Breast epithelium (tissue), 4 donors: ENCODE measurements around the gene SFN. TPM values are rescaled to one million over a fixed set of nuclear protein-coding genes. Genes with fewer than 3 reads are reported as not detected.
"Not testable (repeated sequence)": the region's sequence is repeated elsewhere in the genome, so short reads cannot be mapped to it uniquely, and the experiment has no call there.

Experiments used
- DNase-seq, 2 donors: peaks; one replicate each; pipeline ENCODE4 v3.0.0-alpha.2; 2019; ENCODE audit warnings: low spot score in 2 of 2
- H3K27ac ChIP-seq, 2 donors: fragments of 200-600 bp; sonication (generic) in 1 of 2; one replicate each; pipeline ENCODE4 v1.5.1; 2016 to 2019; ENCODE audit warnings: mild to moderate bottlenecking in 1 of 2
- H3K27me3 ChIP-seq, 2 donors: fragments of 200-600 bp; sonication (generic) in 1 of 2; one replicate each; pipeline versions ENCODE4 v1.5.1 to v1.6.0; 2017 to 2019; ENCODE audit warnings: control low read depth in 1 of 2, mild to moderate bottlenecking in 1 of 2
- H3K36me3 ChIP-seq: fragments of 200-600 bp; one replicate; pipeline ENCODE4 v1.5.1; 2019
- H3K4me1 ChIP-seq, 2 donors: fragments of 200-600 bp; sonication (generic); one replicate each; pipeline ENCODE4 v1.5.1; 2016 to 2019; ENCODE audit warnings: control low read depth in 1 of 2
- H3K4me3 ChIP-seq, 3 donors: fragments of 200-600 bp; sonication (generic); 1 replicate in 2 of 3; 2 replicates in 1 of 3; pipeline ENCODE4 v1.5.1; 2016 to 2019; ENCODE audit warnings: mild to moderate bottlenecking in 3 of 3, moderate library complexity in 2 of 3
- H3K9me3 ChIP-seq, 2 donors: fragments of 200-600 bp; sonication (generic) in 1 of 2; one replicate each; pipeline ENCODE4 v1.5.1; 2016 to 2019; ENCODE audit warnings: control low read depth in 1 of 2
- CTCF ChIP-seq, 3 donors: fragments of 450-650 bp; IDR thresholded peaks; one replicate each; pipeline ENCODE4 v1.5.1; 2016 to 2017; ENCODE audit warnings: antibody characterized with exemption in 3 of 3, mild to moderate bottlenecking in 3 of 3, moderate library complexity in 3 of 3
- POLR2A ChIP-seq: fragments of 450-650 bp; IDR thresholded peaks from one replicate; pipeline ENCODE4 v1.6.1; 2016; ENCODE audit warnings: antibody characterized with exemption, mild to moderate bottlenecking, moderate library complexity
- POLR2AphosphoS5 ChIP-seq, 3 donors: sonication (generic); formaldehyde crosslinking; IDR thresholded peaks; one replicate each; pipeline ENCODE4 v1.6.1; 2017; ENCODE audit warnings: antibody characterized with exemption in 3 of 3
- intact Hi-C: fragments of 100-400 bp; cut with DNase I; formaldehyde crosslinking; loops from one replicate; pipeline ENCODE4 v1.15.1; 2023; ENCODE audit warnings: low total_unique reads
- total RNA-seq, 3 donors: library from RNA; depleted of rRNA; stranded (reverse); fragments of >200 nt; gene quantifications; one replicate each; pipeline ENCODE4 v1.1.0, GENCODE V29; 2016

SFN gene
- total RNA-seq, 3 donors from 2014 or later = 12.1 to 18.4 TPM; not detected in 1

GRCh38 chr1:26839779-26840178 is 23.2 kb upstream of the SFN start:
- no peak for DNase-seq
- no peaks in the 10 kb centered on the region for H3K9me3 ChIP-seq
- no peaks in the 10 kb centered on the region for H3K4me1 ChIP-seq
- H3K36me3 ChIP-seq = peaks cover 5% of the 10 kb centered on the region
- no peak overlapping the region for H3K27ac ChIP-seq
- H3K27me3 ChIP-seq = no peaks in the 10 kb centered on the region
- TF ChIP-seq POLR2AphosphoS5 (IDR thresholded peaks at IDR 0.05) = no peak
- no peak for TF ChIP-seq CTCF (IDR thresholded peaks at IDR 0.05)
- TF ChIP-seq POLR2A = no peak
- no peak overlapping the region for H3K4me3 ChIP-seq
- intact Hi-C loops = no loop called here

DNA sequence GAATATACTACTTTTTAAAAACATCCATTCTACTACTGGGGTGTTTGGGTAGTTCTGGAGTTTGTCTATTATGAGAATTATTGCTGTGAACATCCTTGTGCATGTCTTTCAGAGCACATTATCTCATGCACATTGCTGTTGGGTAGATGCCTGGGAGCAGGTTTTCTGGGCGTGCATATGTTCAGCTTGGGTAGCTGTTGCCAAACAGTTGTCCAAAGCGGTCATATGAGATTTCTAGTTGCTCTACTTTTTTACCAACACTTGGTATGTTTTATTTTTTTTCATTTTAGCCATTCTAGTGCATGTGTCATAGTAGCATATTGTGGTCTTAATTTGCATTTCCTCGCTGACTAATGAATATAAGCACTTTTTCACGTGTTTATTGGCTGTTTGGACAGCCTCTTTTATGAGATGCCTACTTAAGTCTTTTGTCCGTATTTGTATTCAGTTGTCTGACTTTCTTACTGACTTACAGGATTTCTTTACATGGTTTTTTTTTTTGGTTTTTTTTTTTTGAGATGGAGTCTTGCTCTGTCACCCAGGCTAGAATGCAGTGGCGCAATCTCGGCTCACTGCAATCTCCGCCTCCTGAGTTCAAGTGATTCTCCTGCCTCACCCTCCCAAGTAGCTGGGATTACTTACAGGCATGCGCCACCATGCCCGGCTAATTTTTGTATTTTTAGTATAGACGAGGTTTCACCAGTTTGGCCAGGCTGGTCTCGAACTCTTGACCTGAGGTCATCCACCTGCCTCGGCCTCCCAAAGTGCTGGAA is 18.3 kb upstream of the SFN start:
- Histone ChIP-seq H3K4me3 (no peak overlapping the region), H3K36me3 (no peaks in the 10 kb centered on the region), H3K27me3 (no peaks in the 10 kb centered on the region), H3K27ac (no peak overlapping the region), H3K9me3 (no peaks in the 10 kb centered on the region), H3K4me1 (no peaks in the 10 kb centered on the region)
- intact Hi-C loops = no loop called here
- DNase-seq = no peak
- no peak for TF ChIP-seq CTCF (IDR thresholded peaks at IDR 0.05)
- no peak for TF ChIP-seq POLR2A
- TF ChIP-seq POLR2AphosphoS5 (IDR thresholded peaks at IDR 0.05) = no peak

DNA sequence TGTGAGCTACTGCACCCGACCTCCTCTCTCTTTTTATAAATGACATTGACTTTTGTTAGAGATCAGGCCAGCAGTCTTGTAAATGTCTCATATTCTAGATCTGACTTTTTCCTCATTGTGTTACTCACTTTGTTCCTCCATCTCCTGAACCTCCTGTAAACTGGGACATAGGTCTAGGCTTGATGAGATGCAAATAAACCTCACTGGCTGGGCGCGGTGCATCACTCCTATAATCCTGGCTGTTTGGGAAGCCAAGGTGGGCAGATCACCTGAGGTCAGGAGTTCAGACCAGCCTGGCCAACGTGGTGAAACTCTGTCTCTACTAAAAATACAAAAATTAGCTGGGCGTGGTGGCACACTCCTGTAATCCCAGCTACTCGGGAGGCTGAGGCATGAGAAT is 15.1 kb upstream of the SFN start:
- not testable (repeated sequence) for H3K27ac ChIP-seq, H3K4me1 ChIP-seq, H3K4me3 ChIP-seq, H3K36me3 ChIP-seq, H3K9me3 ChIP-seq, DNase-seq, H3K27me3 ChIP-seq
- intact Hi-C loops = loop anchor here (2.0 kb wide), 1 partner anchor 105 kb away; no protein-coding TSS in a partner anchor

DNA sequence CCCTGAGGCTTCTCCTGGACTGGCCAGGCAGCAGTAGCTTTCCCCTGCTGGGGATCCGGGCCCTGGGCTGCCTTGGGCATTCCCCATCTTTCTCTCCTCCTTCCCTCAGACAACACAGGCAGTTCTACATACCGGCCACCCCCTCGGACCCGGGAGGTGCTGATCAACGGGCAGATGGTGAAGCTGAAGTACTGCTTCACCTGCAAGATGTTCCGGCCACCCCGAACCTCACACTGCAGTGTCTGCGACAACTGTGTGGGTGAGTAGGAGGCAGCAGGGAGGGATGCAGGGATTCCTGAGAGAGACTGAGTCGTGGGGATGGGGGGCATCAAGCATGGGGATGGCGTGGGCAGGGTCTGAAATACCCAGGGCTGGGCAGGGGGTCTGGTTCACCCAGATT is 14.4 kb upstream of the SFN start:
- no peak for TF ChIP-seq POLR2AphosphoS5 (IDR thresholded peaks at IDR 0.05)
- TF ChIP-seq CTCF (IDR thresholded peaks at IDR 0.05) = no peak
- no peak for TF ChIP-seq POLR2A
- Histone ChIP-seq H3K36me3 (peaks cover 6% of the 10 kb centered on the region), H3K4me3 (no peak overlapping the region), H3K27me3 (no peaks in the 10 kb centered on the region), H3K9me3 (no peaks in the 10 kb centered on the region), H3K4me1 (no peaks in the 10 kb centered on the region), H3K27ac (peak overlapping the region; percentile 30 to 61)
- no peak for DNase-seq
- intact Hi-C loops = loop anchor here (2.0 kb wide), 1 partner anchor 106 kb away; no protein-coding TSS in a partner anchor

DNA sequence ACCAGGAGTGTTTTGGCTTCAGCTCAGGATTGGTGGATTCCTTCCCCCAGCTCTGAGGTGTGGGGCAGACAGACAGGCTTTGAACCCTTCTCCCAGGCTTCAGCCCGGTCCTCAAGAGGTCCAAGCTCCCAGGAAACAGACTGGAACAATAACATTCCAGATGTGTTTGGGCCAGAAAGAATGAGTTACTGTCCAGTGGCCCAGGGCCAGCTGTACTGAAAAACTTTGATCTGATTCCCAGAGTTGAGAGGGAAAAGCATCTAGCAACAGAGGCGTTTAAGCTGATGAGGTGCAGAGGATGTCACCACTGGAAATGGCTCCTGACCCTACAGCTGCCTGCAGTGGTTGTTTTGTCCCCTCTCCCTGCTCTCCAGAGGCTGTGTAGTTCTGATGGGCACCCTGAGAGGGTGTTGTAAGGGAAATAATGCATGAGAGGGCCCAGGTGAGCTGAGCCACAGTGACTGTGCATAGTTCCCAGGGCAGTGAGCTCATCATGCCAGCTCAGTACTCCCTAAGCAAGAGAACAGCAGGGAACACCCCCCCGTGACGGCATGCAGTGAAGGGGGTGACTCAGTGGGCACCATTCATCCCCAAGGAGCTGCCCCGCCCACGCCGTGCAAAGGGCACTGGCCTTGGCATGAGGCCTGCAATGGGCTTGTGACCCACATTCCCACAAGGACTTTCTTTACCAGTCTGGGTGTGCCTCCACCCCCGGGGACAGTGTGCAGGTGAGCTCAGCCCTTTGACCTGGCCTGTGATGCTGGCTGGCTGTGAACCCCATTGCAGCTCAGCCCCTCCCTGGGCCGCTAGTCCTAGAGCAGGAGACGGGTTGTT is 13.8 kb upstream of the SFN start:
- no peaks in the 10 kb centered on the region for H3K4me1 ChIP-seq
- no peaks in the 10 kb centered on the region for H3K27me3 ChIP-seq
- peaks cover 6% of the 10 kb centered on the region for H3K36me3 ChIP-seq
- no peak overlapping the region for H3K4me3 ChIP-seq
- intact Hi-C loops = loop anchor here (2.0 kb wide), 1 partner anchor 106 kb away; no protein-coding TSS in a partner anchor
- no peaks in the 10 kb centered on the region for H3K9me3 ChIP-seq
- DNase-seq = no peak
- TF ChIP-seq POLR2AphosphoS5 (IDR thresholded peaks at IDR 0.05) = no peak
- no peak for TF ChIP-seq POLR2A
- TF ChIP-seq CTCF (IDR thresholded peaks at IDR 0.05) = no peak
- H3K27ac ChIP-seq = peak overlapping the region; percentile 30 to 61
